ENCODE measurements around the gene SHISAL1.

Gene SHISAL1

GRCh38 chr22:44224166-44224565, 88.6 kb downstream of the SHISAL1 start:
- peak; percentile 26 for DNase-seq

GRCh38 chr22:44221710-44222475, 90.9 kb downstream of the SHISAL1 start:
- no peak for DNase-seq

- no peak for DNase-seq
Observed at GRCh38 chr22:44220727-44221680, 91.7 kb downstream of the SHISAL1 start.

- no peak for DNase-seq
Observed at GRCh38 chr22:44219101-44219870, 93.5 kb downstream of the SHISAL1 start.

GRCh38 chr22:44218071-44218470, 94.7 kb downstream of the SHISAL1 start:
- DNase-seq: no peak

GRCh38 chr22:44217346-44217745, 95.4 kb downstream of the SHISAL1 start:
- no peak for DNase-seq

GRCh38 chr22:44215287-44215686, 97.5 kb downstream of the SHISAL1 start:
- no peak for DNase-seq

GRCh38 chr22:44214764-44215163, 98.0 kb downstream of the SHISAL1 start:
- DNase-seq: no peak

- no peak for DNase-seq
Observed at GRCh38 chr22:44214187-44214586, 98.6 kb downstream of the SHISAL1 start.

- DNase-seq: no peak
Observed at GRCh38 chr22:44213489-44214043, 99.2 kb downstream of the SHISAL1 start.

- no peak for DNase-seq
Observed at GRCh38 chr22:44212936-44213335, 99.8 kb downstream of the SHISAL1 start.

GRCh38 chr22:44211946-44212930, 100.5 kb downstream of the SHISAL1 start:
- no peak for DNase-seq

GRCh38 chr22:44211256-44211945, 101.3 kb downstream of the SHISAL1 start:
- no peak for DNase-seq

GRCh38 chr22:44210722-44211121, 102.0 kb downstream of the SHISAL1 start:
- no peak for DNase-seq

GRCh38 chr22:44209343-44209742, 103.4 kb downstream of the SHISAL1 start:
- DNase-seq: no peak

- DNase-seq: no peak
Observed at GRCh38 chr22:44207981-44208317, 104.8 kb downstream of the SHISAL1 start.

GRCh38 chr22:44207173-44207980, 105.4 kb downstream of the SHISAL1 start:
- no peak for DNase-seq

- no peak for DNase-seq
Observed at GRCh38 chr22:44206696-44207095, 106.1 kb downstream of the SHISAL1 start.

GRCh38 chr22:44206330-44206645, 106.5 kb downstream of the SHISAL1 start:
- no peak for DNase-seq
